ENCODE results near the gene PSORS1C2.

PSORS1C2 gene

DNA sequence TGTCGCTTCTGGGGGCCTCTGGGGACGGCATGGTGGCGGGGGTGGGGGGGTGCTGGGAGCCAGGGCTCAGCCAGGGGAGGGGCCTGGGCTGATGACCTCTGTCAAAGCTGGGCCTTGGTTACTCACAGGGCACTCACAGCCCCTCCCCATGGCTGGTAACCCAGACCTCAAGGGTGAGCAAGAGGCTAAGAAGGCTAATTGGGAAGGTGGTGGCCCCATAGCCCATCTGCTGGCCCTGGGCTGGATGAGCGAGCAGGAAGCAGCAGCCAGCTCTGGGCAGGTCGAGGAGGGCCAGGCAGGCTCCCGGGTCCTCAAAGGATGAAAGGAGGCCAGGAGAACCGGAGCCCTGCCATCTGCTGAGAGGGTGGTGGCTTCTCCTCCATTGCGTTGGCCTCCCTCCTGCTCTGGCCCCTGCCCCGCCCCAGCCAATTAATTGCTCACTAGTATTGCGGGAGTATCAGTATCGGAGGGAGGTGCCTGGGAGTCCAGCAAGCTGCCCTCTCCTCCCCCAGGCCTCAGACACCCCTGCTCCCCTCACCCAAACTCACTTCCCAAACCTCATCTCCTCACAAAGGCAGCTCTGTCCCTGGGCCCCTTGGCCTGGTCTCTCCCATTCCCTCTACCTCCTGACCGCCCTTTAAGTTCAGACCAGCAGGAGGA is 17.6 kb downstream of the PSORS1C2 start:
- no peak overlapping the region for H3K4me3 ChIP-seq (ENCODE audit: control insufficient read depth, low read depth, low read length)
- no peak for DNase-seq (ENCODE audit: low read depth)
- TF ChIP-seq CTCF (conservative IDR thresholded peaks at IDR 0.05; ENCODE audit: control insufficient read depth, insufficient read depth, low read depth, low read length) = no peak

DNA sequence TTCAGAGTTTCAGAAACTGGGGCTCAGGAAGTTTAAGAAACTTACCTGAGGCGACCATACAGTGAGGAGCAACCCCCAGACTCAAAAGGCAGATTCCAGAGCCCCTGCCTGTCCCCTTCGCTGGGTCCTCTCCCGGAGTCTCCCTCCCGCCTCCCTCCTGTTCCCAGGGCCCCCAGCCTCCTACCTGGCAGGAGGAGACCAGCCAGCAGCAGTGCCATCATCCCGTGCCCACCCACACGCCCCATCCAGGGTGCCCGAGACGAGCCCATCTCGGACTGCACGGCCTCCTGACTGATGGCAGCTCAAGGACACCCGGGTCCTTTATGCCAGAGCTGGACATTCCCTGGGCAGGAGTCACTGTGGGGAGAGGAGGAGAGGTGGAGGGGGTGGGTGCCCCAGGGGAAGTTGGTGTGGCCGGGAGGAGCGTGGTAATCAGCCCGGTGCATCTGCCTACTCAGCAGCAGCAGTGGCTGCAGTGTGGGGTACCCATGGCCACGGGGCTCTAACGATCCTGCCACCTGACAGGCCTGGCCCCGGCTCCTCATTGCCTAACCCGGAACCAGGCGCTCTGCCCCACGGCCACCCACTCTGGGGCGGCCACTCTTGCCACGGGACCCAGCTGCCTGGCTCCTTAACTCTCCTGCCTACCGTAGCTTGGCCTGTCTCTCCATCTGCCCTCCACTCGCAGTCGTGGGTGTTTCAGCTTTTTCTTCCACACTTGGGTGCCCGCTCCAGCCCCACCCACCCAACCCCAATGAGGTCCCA is 18.5 kb downstream of the PSORS1C2 start, which contains the start of gene CDSN:
CDSN (minus strand) TSS at position 296 of the 765 bp plus-strand sequence; CDS start at position 269, 27 bp downstream.
- H3K4me3 ChIP-seq (ENCODE audit: control insufficient read depth, low read depth, low read length) = no peak within 1 kb of the TSS
- DNase-seq (ENCODE audit: low read depth) = no peak
- no peak for TF ChIP-seq CTCF (conservative IDR thresholded peaks at IDR 0.05; ENCODE audit: control insufficient read depth, insufficient read depth, low read depth, low read length)

GRCh38 chr6:31118178-31118577 is 20.7 kb downstream of the PSORS1C2 start:
- TF ChIP-seq CTCF (conservative IDR thresholded peaks at IDR 0.05; ENCODE audit: control insufficient read depth, insufficient read depth, low read depth, low read length) = no peak
- H3K4me3 ChIP-seq (ENCODE audit: control insufficient read depth, low read depth, low read length) = no peak overlapping the region

DNA sequence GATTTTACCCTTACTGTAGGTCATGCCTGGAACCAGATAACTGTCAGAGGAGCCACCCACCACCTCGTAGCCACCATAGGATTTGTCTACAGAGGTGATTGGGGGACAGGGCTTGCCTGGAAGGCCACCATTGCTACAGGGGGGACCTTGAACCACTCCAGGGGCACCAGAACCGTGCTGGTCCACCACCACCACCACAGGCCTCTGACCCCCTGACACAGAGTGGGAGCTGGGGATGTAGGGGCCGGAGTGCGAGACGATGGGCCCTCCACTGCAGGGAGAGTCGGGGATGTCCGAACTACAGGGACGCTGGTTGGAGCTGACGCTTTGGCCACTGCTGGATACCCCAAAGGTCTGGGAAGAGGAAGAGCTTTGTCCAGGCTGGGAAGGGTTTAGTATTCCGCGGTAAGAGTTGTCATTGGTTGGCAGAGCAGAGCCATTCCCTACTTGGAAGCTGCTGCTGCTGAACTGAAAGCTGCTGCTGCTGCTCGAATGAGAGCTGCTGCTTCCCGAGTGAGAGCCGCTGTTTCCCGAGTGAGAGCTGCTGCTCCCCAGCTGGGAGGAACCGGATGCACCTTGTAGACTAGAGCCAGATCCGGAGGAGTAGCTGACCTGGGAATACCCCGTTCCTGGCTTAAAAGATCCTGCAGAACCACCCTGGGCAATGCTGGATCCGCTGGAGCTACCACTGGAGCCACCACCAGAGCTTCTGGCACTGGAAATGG is 22.0 kb downstream of the PSORS1C2 start:
- TF ChIP-seq CTCF (conservative IDR thresholded peaks at IDR 0.05; ENCODE audit: control insufficient read depth, insufficient read depth, low read depth, low read length) = no peak
- peak; percentile 38 for DNase-seq (ENCODE audit: low read depth)
- no peak overlapping the region for H3K4me3 ChIP-seq (ENCODE audit: control insufficient read depth, low read depth, low read length)

More at GRCh38 chr6:31118178-31118577, 20.7 kb downstream of the PSORS1C2 start:
- no peak for DNase-seq (ENCODE audit: low read depth)

- no peak for TF ChIP-seq CTCF (conservative IDR thresholded peaks at IDR 0.05; ENCODE audit: control insufficient read depth, insufficient read depth, low read depth, low read length)
- DNase-seq (ENCODE audit: low read depth) = no peak
- H3K4me3 ChIP-seq (ENCODE audit: control insufficient read depth, low read depth, low read length) = no peak overlapping the region
These were observed 22.8 kb downstream of the PSORS1C2 start for GRCh38 chr6:31115941-31116560.

Measured in fibroblast of mammary gland (primary cell).